IMR-90 (cell line): Measurements from ENCODE around the gene BCL11B. TPM values are rescaled to one million over a fixed set of nuclear protein-coding genes. Genes with fewer than 3 reads are reported as not detected.

Experiments used
- ATAC-seq: fragments of 200-7000 bp; cut with Tn5 transposase; 2 replicates; pipeline ENCODE4 v1.9.1; 2020; ENCODE audit warnings: low read depth, mild to moderate bottlenecking, moderate library complexity
- BruUV-seq: library from RNA; stranded (reverse); fragments of 400-500 nt; replicated peaks from 2 replicates; lab custom pipeline; 2021; lab: Mats Ljungman, UMichigan
- CTCF ChIA-PET: fragments of 300-600 bp; formaldehyde crosslinking; extraction: SDS; loops from one replicate; lab custom pipeline; 2021; ENCODE audit warnings: antibody characterized with exemption; lab: Yijun Ruan, JAX
- POLR2A ChIA-PET: fragments of 300-600 bp; sonication (Branson Sonifier 250); formaldehyde crosslinking; loops from one replicate; lab custom pipeline; 2022; ENCODE audit warnings: antibody characterized with exemption; ENCODE audit not compliant: unreplicated experiment; lab: Charles Lee
- DNase-seq: peaks from one replicate; pipeline ENCODE4 v3.0.0; 2013
- H2AFZ ChIP-seq: replicated peaks from 2 replicates; pipeline ENCODE3; 2013; ENCODE audit warnings: low read length, mild to moderate bottlenecking; ENCODE audit not compliant: poor library complexity
- H2AK5ac ChIP-seq: 2 replicates; pipeline ENCODE4 v1.6.1; 2013; ENCODE audit warnings: low read depth, low read length, inconsistent platforms
- H2AK9ac ChIP-seq: replicated peaks from 2 replicates; pipeline ENCODE3; 2013; ENCODE audit warnings: mild to moderate bottlenecking, low read depth, low read length, moderate library complexity; ENCODE audit not compliant: poor library complexity
- H2BK120ac ChIP-seq: 2 replicates; pipeline ENCODE4 v1.6.1; 2013; ENCODE audit warnings: low read depth, low read length, inconsistent platforms
- H2BK15ac ChIP-seq: 3 replicates; pipeline ENCODE4 v1.6.1; 2013; ENCODE audit warnings: low read depth, low read length, inconsistent platforms
- H2BK20ac ChIP-seq: 2 replicates; pipeline ENCODE4 v1.6.1; 2013; ENCODE audit warnings: low read depth, mild to moderate bottlenecking, inconsistent platforms, low read length, moderate library complexity
- H2BK5ac ChIP-seq: 2 replicates; pipeline ENCODE4 v1.6.1; 2013; ENCODE audit warnings: mild to moderate bottlenecking, low read depth, low read length, inconsistent platforms; ENCODE audit not compliant: poor library complexity, severe bottlenecking
- H3K14ac ChIP-seq: replicated peaks from 2 replicates; pipeline ENCODE4 v1.6.1; 2013; ENCODE audit warnings: low read depth, low read length, inconsistent platforms
- H3K18ac ChIP-seq: 2 replicates; pipeline ENCODE4 v1.6.1; 2013; ENCODE audit warnings: low read depth, low read length, control low read depth
- H3K23ac ChIP-seq: 2 replicates; pipeline ENCODE4 v1.6.1; 2013; ENCODE audit warnings: low read depth, low read length, inconsistent platforms
- H3K27ac ChIP-seq: 2 replicates; pipeline ENCODE4 v1.5.1; 2013; ENCODE audit warnings: mild to moderate bottlenecking, control low read depth, low read length; ENCODE audit not compliant: insufficient read depth
- H3K27me3 ChIP-seq: 2 replicates; pipeline ENCODE4 v1.6.1; 2013; ENCODE audit warnings: low read length; ENCODE audit not compliant: control insufficient read depth, insufficient read depth
- H3K36me3 ChIP-seq: 2 replicates; pipeline ENCODE4 v1.6.1; 2013; ENCODE audit warnings: low read length, mixed read lengths; ENCODE audit not compliant: control insufficient read depth, insufficient read depth
- H3K4ac ChIP-seq: 2 replicates; pipeline ENCODE4 v1.6.1; 2013; ENCODE audit warnings: low read depth, low read length, inconsistent platforms
- H3K4me1 ChIP-seq: 2 replicates; pipeline ENCODE4 v1.6.1; 2013; ENCODE audit warnings: low read length, mixed read lengths; ENCODE audit not compliant: control insufficient read depth, insufficient read depth
- H3K4me2 ChIP-seq: 2 replicates; pipeline ENCODE4 v1.6.1; 2013; ENCODE audit warnings: low read depth, mild to moderate bottlenecking, control low read depth, low read length, moderate library complexity
- H3K4me3 ChIP-seq: 2 replicates; pipeline ENCODE4 v1.5.1; 2013; ENCODE audit warnings: low read depth, mild to moderate bottlenecking, control low read depth, low read length, moderate library complexity; ENCODE audit not compliant: insufficient read depth
- H3K56ac ChIP-seq: 2 replicates; pipeline ENCODE4 v1.6.1; 2013; ENCODE audit warnings: low read length, inconsistent platforms; ENCODE audit not compliant: insufficient read depth; ENCODE audit errors: extremely low read depth
- H3K79me1 ChIP-seq, 2 experiments: 2 replicates each; pipeline ENCODE4 v1.6.1; 2013; ENCODE audit warnings: low read length in 2 of 2, inconsistent platforms in 1 of 2, low read depth in 1 of 2
- H3K9ac ChIP-seq: 2 replicates; pipeline ENCODE4 v1.6.1; 2013; ENCODE audit warnings: low read depth, low read length, control low read depth
- H3K9me1 ChIP-seq: 2 replicates; pipeline ENCODE4 v1.6.1; 2013; ENCODE audit warnings: low read length, inconsistent platforms; ENCODE audit not compliant: insufficient read depth
- H3K9me3 ChIP-seq: 2 replicates; pipeline ENCODE4 v1.6.1; 2013; ENCODE audit warnings: low read length; ENCODE audit not compliant: control insufficient read depth, insufficient read depth
- H4K20me1 ChIP-seq: 2 replicates; pipeline ENCODE4 v1.6.1; 2013; ENCODE audit warnings: low read length, inconsistent platforms; ENCODE audit not compliant: insufficient read depth
- H4K5ac ChIP-seq: 2 replicates; pipeline ENCODE4 v1.6.1; 2013; ENCODE audit warnings: mild to moderate bottlenecking, low read depth, low read length, control low read depth
- H4K8ac ChIP-seq, 2 experiments: 2 replicates each; pipeline ENCODE4 v1.6.1; 2013; ENCODE audit warnings: low read depth in 2 of 2, low read length in 2 of 2, control low read depth in 1 of 2, inconsistent platforms in 1 of 2
- H4K91ac ChIP-seq: 2 replicates; pipeline ENCODE4 v1.6.1; 2013; ENCODE audit warnings: low read depth, low read length, inconsistent platforms; ENCODE audit not compliant: insufficient read depth
- BHLHE40 ChIP-seq: fragments of 150-350 bp; IDR thresholded peaks from 2 replicates; pipeline ENCODE4 v1.6.1; 2016; ENCODE audit warnings: mild to moderate bottlenecking, low read depth, low read length
- CEBPB ChIP-seq: IDR thresholded peaks from 2 replicates; pipeline ENCODE4 v1.6.1; 2012; ENCODE audit warnings: low read depth, low read length, improper control_type of control experiment
- FOS ChIP-seq: fragments of 150-350 bp; IDR thresholded peaks from 2 replicates; pipeline ENCODE4 v1.6.1; 2016; ENCODE audit warnings: low read depth, low read length
- MAFK ChIP-seq: IDR thresholded peaks from 2 replicates; pipeline ENCODE4 v1.6.1; 2012; ENCODE audit warnings: low read depth, low read length, improper control_type of control experiment
- MAZ ChIP-seq: IDR thresholded peaks from 2 replicates; pipeline ENCODE4 v1.6.1; 2012; ENCODE audit warnings: low read depth, mild to moderate bottlenecking, low read length, improper control_type of control experiment, moderate library complexity, borderline replicate concordance
- MXI1 ChIP-seq: IDR thresholded peaks from 2 replicates; pipeline ENCODE4 v1.6.1; 2012; ENCODE audit warnings: low read depth, mild to moderate bottlenecking, low read length, moderate library complexity, borderline replicate concordance
- POLR2A ChIP-seq: IDR thresholded peaks from 2 replicates; pipeline ENCODE4 v1.6.1; 2012; ENCODE audit warnings: mild to moderate bottlenecking, low read depth, low read length
- RAD21 ChIP-seq: IDR thresholded peaks from 2 replicates; pipeline ENCODE4 v1.6.1; 2012; ENCODE audit warnings: low read length, improper control_type of control experiment
- RCOR1 ChIP-seq: IDR thresholded peaks from 2 replicates; pipeline ENCODE4 v1.6.1; 2012; ENCODE audit warnings: mild to moderate bottlenecking, low read length, improper control_type of control experiment; ENCODE audit not compliant: insufficient replicate concordance
- RFX5 ChIP-seq: IDR thresholded peaks from 2 replicates; pipeline ENCODE4 v1.8.0; 2012; ENCODE audit warnings: low read depth, mild to moderate bottlenecking, low read length, moderate library complexity
- SMC3 ChIP-seq: fragments of 150-350 bp; IDR thresholded peaks from 2 replicates; pipeline ENCODE4 v1.6.1; 2016; ENCODE audit warnings: low read depth, mild to moderate bottlenecking, antibody characterized with exemption, low read length, moderate library complexity
- WGBS, 2 experiments: methylation state at CpG; one replicate each; pipeline versions ENCODE4 v1.1.5 to v1.1.7; 2013; ENCODE audit warnings: missing lambda C conversion rate in 2 of 2; ENCODE audit not compliant: insufficient read length in 1 of 2; ENCODE audit errors: extremely low coverage in 2 of 2; 5-methylcytosine and 5-hydroxymethylcytosine counted together
- dilution Hi-C: fragments of 300-500 bp; cut with HindIII; formaldehyde crosslinking; loops from one replicate; pipeline ENCODE4 v1.14.3; 2018; ENCODE audit warnings: low sequenced_read_pairs; ENCODE audit not compliant: unreplicated experiment
- in situ Hi-C: fragments of 300-500 bp; cut with MboI; formaldehyde crosslinking; loops from 3 replicates; pipeline ENCODE4 v1.14.3; 2019; ENCODE audit warnings: low sequenced_read_pairs, inconsistent platforms, mixed read lengths
- intact Hi-C: fragments of 100-400 bp; cut with micrococcal nuclease; formaldehyde crosslinking; loops from 2 replicates; pipeline ENCODE4 v1.10.0; 2022
- polyA plus RNA-seq, 3 experiments: library from polyadenylated mRNA; depleted of rRNA; stranded (reverse); fragments of >200 nt; gene quantifications; 2 replicates each; pipeline ENCODE4 v1.2.3, GENCODE V29; 2012; ENCODE audit warnings: low replicate concordance in 1 of 3
- total RNA-seq: library from RNA; depleted of rRNA; stranded (reverse); fragments of >200 nt; gene quantifications from 2 replicates; pipeline ENCODE4 v1.2.3, GENCODE V29; 2012
- TF ChIP-seq, protein P1 (sequence below): conservative IDR thresholded peaks from 2 replicates; pipeline ENCODE4 v1.5.1; 2012; ENCODE audit warnings: mild to moderate bottlenecking, low read depth, low read length, improper control_type of control experiment
- TF ChIP-seq, protein P2 (sequence below): fragments of 150-350 bp; IDR thresholded peaks from 2 replicates; pipeline ENCODE4 v1.6.1; 2017; ENCODE audit warnings: mild to moderate bottlenecking, antibody characterized with exemption, low read length, low read depth
- TF ChIP-seq, protein P3 (sequence below): fragments of 150-350 bp; IDR thresholded peaks from 2 replicates; pipeline ENCODE4 v1.6.1; 2016; ENCODE audit warnings: low read depth, mild to moderate bottlenecking, low read length, moderate library complexity, borderline replicate concordance

The BCL11B gene
- total and polyA plus RNA-seq, 2 of the 4 experiments (the other 2 are of a cell fraction) = under 0.01 TPM; not detected in 1

DNA sequence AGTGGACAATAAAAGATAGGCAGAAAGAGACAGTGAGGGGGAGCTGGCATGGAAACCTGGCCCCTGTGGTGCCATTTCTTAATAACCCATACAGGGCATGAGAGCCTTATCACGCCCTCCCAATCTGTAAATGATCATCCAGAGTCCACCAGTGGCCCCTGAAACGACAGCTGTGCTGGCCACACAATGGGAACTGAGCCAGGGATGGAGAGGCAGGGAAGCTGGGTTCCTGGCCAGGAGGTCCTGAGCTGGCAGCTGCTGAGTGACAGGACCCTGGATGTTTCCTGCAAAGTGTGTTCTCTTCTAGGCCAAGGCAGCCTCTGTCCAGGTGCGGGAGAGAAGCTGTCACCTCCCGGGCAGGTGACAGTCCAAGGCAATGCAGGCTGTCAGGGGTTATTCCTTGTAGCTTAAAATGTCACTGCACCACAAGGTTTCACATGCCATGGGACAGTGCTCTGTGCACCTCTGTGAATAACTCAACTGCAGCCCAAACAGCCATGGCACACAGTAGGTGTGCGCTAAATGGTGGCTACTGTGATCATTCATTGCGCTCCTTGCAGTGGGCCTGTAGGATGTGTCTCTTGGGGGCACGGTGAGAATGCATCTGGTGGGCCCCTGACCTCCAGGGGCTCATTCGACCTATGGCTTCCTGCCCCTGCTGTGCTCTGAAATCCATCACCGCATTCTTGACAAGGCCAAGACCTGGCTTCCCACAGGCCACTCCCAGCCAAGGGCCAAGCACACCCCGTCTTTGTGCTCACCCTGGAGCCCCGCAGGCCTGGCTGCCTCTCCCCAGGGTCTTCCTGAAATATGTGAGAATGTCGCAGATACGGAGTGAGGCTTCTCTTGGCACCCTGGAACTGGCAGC, 46.3 kb upstream of the BCL11B start:
- no peak overlapping the region for H2BK20ac ChIP-seq
- H4K91ac ChIP-seq = no peak overlapping the region
- H3K9me1 ChIP-seq = no peaks in the 10 kb centered on the region
- no peak overlapping the region for H3K14ac ChIP-seq
- intact Hi-C loops = no loop called here
- in situ Hi-C loops = no loop called here
- H4K8ac ChIP-seq = no peak overlapping the region
- WGBS, 2 experiments = 45% methylated on average over 5 of the region's 13 CpGs; no CpG with 5 or more reads in 1 of the 2 experiments
- H2AFZ ChIP-seq = peak overlapping the region; percentile 21
- no TSS peak for BruUV-seq
- peaks cover 2% of the 10 kb centered on the region; the same call in 1 of the 2 replicates for H3K27me3 ChIP-seq
- H2AK9ac ChIP-seq = peak overlapping the region; percentile 55
- H3K18ac ChIP-seq = no peak overlapping the region
- no peak overlapping the region for H2AK5ac ChIP-seq
- no peak overlapping the region for H4K5ac ChIP-seq
- no peak overlapping the region for H3K4me2 ChIP-seq
- CTCF ChIA-PET = no interaction called here
- no peak overlapping the region for H3K23ac ChIP-seq
- no peak overlapping the region for H2BK15ac ChIP-seq
- no peak overlapping the region for H2BK120ac ChIP-seq
- DNase-seq (no peak), ATAC-seq (no peak)
- no peaks in the 10 kb centered on the region for H3K4me1 ChIP-seq
- dilution Hi-C loops = no loop called here
- H3K79me1 ChIP-seq = no peaks in the 10 kb centered on the region
- H3K4me3 ChIP-seq = no peak overlapping the region
- H3K4ac ChIP-seq = no peak overlapping the region
- no peak overlapping the region for H3K56ac ChIP-seq
- H3K9me3 ChIP-seq = no peaks in the 10 kb centered on the region
- TF ChIP-seq FOS (no peak), MXI1 (no peak), RAD21 (no peak), CEBPB (no peak), SMC3 (no peak), BHLHE40 (no peak), RFX5 (no peak), MAZ (no peak), RCOR1 (no peak), MAFK (no peak), POLR2A (no peak)
- TF ChIP-seq, protein P1, sequence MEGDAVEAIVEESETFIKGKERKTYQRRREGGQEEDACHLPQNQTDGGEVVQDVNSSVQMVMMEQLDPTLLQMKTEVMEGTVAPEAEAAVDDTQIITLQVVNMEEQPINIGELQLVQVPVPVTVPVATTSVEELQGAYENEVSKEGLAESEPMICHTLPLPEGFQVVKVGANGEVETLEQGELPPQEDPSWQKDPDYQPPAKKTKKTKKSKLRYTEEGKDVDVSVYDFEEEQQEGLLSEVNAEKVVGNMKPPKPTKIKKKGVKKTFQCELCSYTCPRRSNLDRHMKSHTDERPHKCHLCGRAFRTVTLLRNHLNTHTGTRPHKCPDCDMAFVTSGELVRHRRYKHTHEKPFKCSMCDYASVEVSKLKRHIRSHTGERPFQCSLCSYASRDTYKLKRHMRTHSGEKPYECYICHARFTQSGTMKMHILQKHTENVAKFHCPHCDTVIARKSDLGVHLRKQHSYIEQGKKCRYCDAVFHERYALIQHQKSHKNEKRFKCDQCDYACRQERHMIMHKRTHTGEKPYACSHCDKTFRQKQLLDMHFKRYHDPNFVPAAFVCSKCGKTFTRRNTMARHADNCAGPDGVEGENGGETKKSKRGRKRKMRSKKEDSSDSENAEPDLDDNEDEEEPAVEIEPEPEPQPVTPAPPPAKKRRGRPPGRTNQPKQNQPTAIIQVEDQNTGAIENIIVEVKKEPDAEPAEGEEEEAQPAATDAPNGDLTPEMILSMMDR = no peak
- TF ChIP-seq, protein P2, sequence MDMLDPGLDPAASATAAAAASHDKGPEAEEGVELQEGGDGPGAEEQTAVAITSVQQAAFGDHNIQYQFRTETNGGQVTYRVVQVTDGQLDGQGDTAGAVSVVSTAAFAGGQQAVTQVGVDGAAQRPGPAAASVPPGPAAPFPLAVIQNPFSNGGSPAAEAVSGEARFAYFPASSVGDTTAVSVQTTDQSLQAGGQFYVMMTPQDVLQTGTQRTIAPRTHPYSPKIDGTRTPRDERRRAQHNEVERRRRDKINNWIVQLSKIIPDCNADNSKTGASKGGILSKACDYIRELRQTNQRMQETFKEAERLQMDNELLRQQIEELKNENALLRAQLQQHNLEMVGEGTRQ = no peak
- TF ChIP-seq, protein P3, sequence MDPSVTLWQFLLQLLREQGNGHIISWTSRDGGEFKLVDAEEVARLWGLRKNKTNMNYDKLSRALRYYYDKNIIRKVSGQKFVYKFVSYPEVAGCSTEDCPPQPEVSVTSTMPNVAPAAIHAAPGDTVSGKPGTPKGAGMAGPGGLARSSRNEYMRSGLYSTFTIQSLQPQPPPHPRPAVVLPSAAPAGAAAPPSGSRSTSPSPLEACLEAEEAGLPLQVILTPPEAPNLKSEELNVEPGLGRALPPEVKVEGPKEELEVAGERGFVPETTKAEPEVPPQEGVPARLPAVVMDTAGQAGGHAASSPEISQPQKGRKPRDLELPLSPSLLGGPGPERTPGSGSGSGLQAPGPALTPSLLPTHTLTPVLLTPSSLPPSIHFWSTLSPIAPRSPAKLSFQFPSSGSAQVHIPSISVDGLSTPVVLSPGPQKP = no peak
- POLR2A ChIA-PET = no interaction called here
- H3K36me3 ChIP-seq = no peaks in the 10 kb centered on the region
- H4K20me1 ChIP-seq = no peaks in the 10 kb centered on the region
- no peak overlapping the region for H2BK5ac ChIP-seq
- H3K9ac ChIP-seq = no peak overlapping the region
- no peak overlapping the region for H3K27ac ChIP-seq
